ENCODE data around the gene OTOF. TPM values are rescaled to one million over a fixed set of nuclear protein-coding genes. Genes with fewer than 3 reads are reported as not detected.
A peak's percentile ranks its signal among the peaks of the same experiment; 100 is the strongest.

The OTOF gene
- polyA plus RNA-seq, 3 donors: 0.51 TPM; not detected in 2

DNA sequence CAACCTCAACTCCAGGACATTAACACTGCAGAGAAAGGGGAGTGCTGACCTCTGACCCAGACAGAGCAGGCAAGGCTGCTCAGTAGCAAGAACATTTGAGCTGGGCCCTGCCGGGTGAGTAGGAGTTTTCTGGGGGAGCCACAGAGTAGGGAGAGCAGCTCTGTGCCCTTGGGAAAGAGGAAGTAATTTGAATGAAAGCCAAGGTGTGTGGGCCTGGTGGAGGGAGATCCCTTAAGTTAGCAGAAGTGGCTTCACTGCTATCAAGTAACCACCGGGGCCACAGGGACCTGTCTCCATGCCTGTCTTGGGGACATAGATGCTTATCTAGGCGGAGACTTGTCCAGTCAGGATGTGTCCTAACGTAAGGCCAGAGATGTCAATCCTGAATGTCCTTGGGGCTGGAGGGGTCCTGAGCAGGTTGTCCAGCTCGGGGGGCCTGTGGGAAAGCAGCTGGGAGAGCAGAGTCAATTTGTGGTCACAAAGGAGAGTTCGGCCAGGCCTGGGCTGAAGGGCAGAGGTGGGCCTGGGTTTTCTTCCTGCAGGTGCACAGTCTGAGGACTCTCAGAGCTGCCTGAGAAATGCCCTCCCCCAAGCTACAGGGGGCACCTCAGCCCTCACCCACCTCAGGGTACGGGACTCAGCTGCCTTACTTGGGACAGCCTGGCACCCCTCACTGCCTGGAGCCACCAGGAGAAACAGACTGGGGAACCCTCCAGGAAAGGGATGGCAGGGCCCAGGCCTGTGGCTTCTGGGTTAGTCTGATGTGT is 15.0 kb upstream of the OTOF start:
- Histone ChIP-seq H4K20me1 (ENCODE audit: insufficient read depth, low read length) (no peaks in the 10 kb centered on the region), H3K4me2 (replicated peaks; ENCODE audit: extremely low read depth, low read length, poor library complexity, severe bottlenecking) (peak overlapping the region; percentile 27), H3K9ac (ENCODE audit: insufficient read depth, low read length, poor library complexity, severe bottlenecking) (no peak overlapping the region), H3K27me3 (ENCODE audit: control insufficient read depth in 2 of 2, insufficient read depth in 2 of 2, low read length in 2 of 2) (no peaks in the 10 kb centered on the region), H3K36me3 (replicated peaks in 1 of 2; ENCODE audit: control insufficient read depth in 1 of 2, insufficient read depth in 2 of 2, low read length in 2 of 2) (no peaks in the 10 kb centered on the region), H3K79me2 (ENCODE audit: insufficient read depth, low read length) (no peaks in the 10 kb centered on the region), H3K4me1 (ENCODE audit: control insufficient read depth in 1 of 2, insufficient read depth in 2 of 2, low read length in 2 of 2) (peaks cover 17 to 19% of the 10 kb centered on the region in 2 donors), H2AFZ (ENCODE audit: insufficient read depth, low read depth, low read length, poor library complexity, severe bottlenecking) (peak overlapping the region; percentile 23), H3K4me3 (replicated peaks in 1 of 3; ENCODE audit: low read depth in 2 of 3, low read length in 3 of 3) (peak overlapping the region in 1 of 3 experiments; percentile 17), H3K27ac (ENCODE audit: low read depth in 1 of 2, low read length in 2 of 2) (peak overlapping the region; percentile 38 to 42), H3K9me3 (replicated peaks in 1 of 2; ENCODE audit: control insufficient read depth in 1 of 2, insufficient read depth in 1 of 2, low read length in 2 of 2) (no peaks in the 10 kb centered on the region)
- DNase-seq: peak in 2 of 3 donors; percentile 19 to 41
- Mint-ChIP-seq H3K4me1 (peaks cover 6% of the 10 kb centered on the region), H3K27me3 (ENCODE audit: low read depth in 3 of 3) (peaks cover 1% of the 10 kb centered on the region in 3 donors), H3K9me3 (peaks cover 0 to 3% (median 0%) of the 10 kb centered on the region in 7 donors), H3K4me3 (peak overlapping the region; percentile 50 to 56), H3K36me3 (no peaks in the 10 kb centered on the region), H3K27ac (peak overlapping the region in 5 of 7 donors; percentile 62 to 92 (median 74))
- intact Hi-C loops (cut with micrococcal nuclease): no loop called here
- TF ChIP-seq, protein P1, sequence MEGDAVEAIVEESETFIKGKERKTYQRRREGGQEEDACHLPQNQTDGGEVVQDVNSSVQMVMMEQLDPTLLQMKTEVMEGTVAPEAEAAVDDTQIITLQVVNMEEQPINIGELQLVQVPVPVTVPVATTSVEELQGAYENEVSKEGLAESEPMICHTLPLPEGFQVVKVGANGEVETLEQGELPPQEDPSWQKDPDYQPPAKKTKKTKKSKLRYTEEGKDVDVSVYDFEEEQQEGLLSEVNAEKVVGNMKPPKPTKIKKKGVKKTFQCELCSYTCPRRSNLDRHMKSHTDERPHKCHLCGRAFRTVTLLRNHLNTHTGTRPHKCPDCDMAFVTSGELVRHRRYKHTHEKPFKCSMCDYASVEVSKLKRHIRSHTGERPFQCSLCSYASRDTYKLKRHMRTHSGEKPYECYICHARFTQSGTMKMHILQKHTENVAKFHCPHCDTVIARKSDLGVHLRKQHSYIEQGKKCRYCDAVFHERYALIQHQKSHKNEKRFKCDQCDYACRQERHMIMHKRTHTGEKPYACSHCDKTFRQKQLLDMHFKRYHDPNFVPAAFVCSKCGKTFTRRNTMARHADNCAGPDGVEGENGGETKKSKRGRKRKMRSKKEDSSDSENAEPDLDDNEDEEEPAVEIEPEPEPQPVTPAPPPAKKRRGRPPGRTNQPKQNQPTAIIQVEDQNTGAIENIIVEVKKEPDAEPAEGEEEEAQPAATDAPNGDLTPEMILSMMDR (IDR thresholded peaks at IDR 0.05): no peak
- WGBS (ENCODE audit: insufficient coverage): 61% methylated on average over 7 of the region's 7 CpGs

DNA sequence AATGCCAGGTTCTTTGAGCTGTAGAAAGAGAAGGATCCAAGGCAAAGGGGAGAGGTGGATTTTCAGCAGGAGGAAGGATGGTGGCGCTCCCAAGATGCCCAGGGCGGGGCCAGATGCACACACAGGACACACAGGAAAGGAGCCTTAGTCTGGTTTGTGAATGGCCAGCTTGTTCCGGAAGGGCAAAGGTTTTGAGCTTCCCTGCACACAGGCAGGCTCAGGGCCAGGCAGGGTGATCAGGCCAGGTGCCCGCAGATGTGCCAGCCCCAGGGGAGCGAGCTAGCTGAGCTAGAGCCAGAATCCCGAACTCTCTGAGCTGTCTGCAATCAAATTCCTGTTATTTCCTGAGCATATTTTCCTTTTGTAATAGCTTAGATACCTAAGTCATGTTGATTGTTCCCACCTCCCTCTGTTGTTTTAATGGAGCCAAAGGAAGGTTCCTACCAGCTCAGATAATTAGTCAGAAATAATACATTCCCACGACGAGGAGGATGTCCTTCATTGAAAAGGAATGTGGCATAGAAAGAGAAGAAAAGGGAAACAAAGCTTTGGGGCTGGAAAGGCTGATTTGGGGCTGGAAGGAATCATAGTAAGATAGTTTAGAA is 13.7 kb upstream of the OTOF start:
- H3K4me3 Mint-ChIP-seq: no peak overlapping the region
- no peak overlapping the region for H3K27ac Mint-ChIP-seq
- no peak overlapping the region for H3K9ac ChIP-seq (ENCODE audit: insufficient read depth, low read length, poor library complexity, severe bottlenecking)
- peak overlapping the region in 1 of 2 donors; percentile 2 for H3K27ac ChIP-seq (ENCODE audit: low read depth in 1 of 2, low read length in 2 of 2)
- H2AFZ ChIP-seq (ENCODE audit: insufficient read depth, low read depth, low read length, poor library complexity, severe bottlenecking): no peak overlapping the region
- no peak overlapping the region for H3K4me3 ChIP-seq (replicated peaks in 1 of 3; ENCODE audit: low read depth in 2 of 3, low read length in 3 of 3)
- peaks cover 17 to 19% of the 10 kb centered on the region in 2 donors for H3K4me1 ChIP-seq (ENCODE audit: control insufficient read depth in 1 of 2, insufficient read depth in 2 of 2, low read length in 2 of 2)
- no peaks in the 10 kb centered on the region for H3K9me3 ChIP-seq (replicated peaks in 1 of 2; ENCODE audit: control insufficient read depth in 1 of 2, insufficient read depth in 1 of 2, low read length in 2 of 2)
- H3K27me3 Mint-ChIP-seq (ENCODE audit: low read depth in 3 of 3): peaks cover 0 to 1% (median 0%) of the 10 kb centered on the region in 3 donors
- H3K9me3 Mint-ChIP-seq: peaks cover 0 to 3% (median 0%) of the 10 kb centered on the region in 7 donors
- H3K4me2 ChIP-seq (replicated peaks; ENCODE audit: extremely low read depth, low read length, poor library complexity, severe bottlenecking): no peak overlapping the region
- no peak for DNase-seq
- H4K20me1 ChIP-seq (ENCODE audit: insufficient read depth, low read length): no peaks in the 10 kb centered on the region
- no peaks in the 10 kb centered on the region for H3K79me2 ChIP-seq (ENCODE audit: insufficient read depth, low read length)
- TF ChIP-seq, protein P1 (IDR thresholded peaks at IDR 0.05): no peak
- intact Hi-C loops (cut with micrococcal nuclease): no loop called here
- peaks cover 2% of the 10 kb centered on the region for H3K4me1 Mint-ChIP-seq
- no peaks in the 10 kb centered on the region for H3K36me3 Mint-ChIP-seq
- 95% methylated on average over 6 of the region's 8 CpGs for WGBS (ENCODE audit: insufficient coverage)
- no peaks in the 10 kb centered on the region for H3K27me3 ChIP-seq (ENCODE audit: control insufficient read depth in 2 of 2, insufficient read depth in 2 of 2, low read length in 2 of 2)
- H3K36me3 ChIP-seq (replicated peaks in 1 of 2; ENCODE audit: control insufficient read depth in 1 of 2, insufficient read depth in 2 of 2, low read length in 2 of 2): no peaks in the 10 kb centered on the region

Measured in CD14-positive monocyte (primary cell).